ENCODE data around the gene ADCY1.
A peak's percentile ranks its signal among the peaks of the same experiment; 100 is the strongest.
"Not testable (repeated sequence)": the region's sequence is repeated elsewhere in the genome, so short reads cannot be mapped to it uniquely, and the experiment has no call there.

Gene ADCY1

DNA sequence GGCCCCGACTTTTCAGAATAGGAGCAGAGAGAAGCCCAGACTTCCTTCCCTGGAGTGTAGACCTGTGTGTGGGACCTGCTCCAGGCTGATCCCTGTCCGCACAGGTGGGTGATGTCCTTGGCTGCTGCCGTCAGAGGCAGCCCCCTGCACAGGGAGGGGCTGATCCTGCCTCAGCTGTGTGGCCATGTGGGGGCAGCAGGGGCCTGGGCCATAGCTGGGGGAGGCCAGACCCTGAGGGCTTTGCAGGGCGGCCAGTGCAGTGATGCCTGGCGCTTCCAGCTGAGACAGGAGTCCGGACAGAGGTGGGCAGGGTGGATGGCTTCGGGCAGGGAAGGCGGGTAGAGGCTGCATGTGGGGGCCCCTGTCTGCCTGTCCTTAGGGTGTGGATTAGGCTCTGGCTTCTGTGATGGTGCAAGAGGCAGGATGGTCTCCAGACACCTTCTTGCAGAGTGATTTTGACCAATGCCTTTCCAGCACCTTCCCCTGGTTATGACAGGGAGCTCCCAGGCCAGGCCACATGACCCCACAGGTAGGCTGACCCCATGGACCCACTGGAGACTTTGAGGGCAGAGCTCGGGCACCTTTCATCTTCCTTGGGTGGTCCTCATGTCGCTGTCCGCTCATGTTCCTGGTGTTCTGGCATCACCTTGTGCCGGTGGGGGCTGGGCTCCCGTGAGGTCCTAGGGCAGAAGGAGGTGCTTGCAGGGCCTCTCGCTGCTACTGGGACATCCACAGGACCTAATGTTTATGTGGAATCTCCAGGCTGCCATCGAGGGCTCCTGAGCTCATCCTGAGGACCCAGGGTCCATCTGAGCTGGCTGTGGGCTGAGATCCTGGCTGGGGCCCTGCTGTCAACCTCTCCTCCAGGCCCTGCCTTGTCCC is 141.5 kb downstream of the ADCY1 start:
- no peak overlapping the region for H3K4me3 Mint-ChIP-seq
- H3K4me1 Mint-ChIP-seq, result no peaks in the 10 kb centered on the region
- no peak for ATAC-seq
- DNase-seq (ENCODE audit: low spot score in 2 of 2), result no peak
- no peaks in the 10 kb centered on the region for H3K9me3 Mint-ChIP-seq
- H3K27ac Mint-ChIP-seq, result no peak overlapping the region
- H3K36me3 Mint-ChIP-seq, result no peaks in the 10 kb centered on the region

DNA sequence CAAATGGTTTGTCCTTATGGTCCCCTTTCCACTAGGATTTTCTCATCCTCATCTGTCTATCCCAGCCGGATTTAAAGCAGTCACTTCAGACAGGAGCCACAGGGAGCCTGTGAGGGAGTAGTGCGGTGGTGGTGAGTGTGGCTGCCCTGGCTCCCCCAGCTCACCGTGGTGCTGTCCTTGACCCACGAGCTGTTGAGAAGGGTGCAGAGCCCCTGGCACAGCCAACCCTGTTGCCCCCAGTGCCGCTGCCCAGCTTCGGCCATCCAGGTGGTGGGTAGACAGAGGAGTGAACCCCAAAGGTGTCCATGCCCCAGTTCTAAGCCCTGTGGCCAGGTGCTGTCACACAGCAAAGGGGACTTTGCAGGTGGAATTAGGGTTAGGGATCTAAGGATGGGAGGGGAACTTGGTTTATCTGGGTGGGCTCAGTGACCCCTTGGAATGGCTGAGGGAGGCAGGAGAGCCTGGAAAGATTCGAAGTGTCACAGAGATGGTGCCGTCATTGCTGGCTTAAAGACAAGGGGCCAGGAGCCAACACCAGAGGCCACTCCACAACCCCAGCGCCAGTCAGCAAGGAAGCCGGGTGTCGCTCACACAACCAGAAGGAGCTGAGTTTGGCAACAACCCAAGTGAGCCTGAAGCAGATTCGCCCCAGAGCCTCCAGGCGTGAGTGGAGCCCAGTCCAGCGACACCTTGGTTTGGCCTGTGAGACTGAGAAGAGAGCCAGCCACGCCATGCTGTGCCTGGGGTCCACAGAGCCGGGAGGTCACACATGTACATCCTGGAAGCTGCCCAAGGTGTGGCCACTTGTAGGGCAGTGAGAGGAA is 142.4 kb downstream of the ADCY1 start:
- Mint-ChIP-seq H3K4me1 (no peaks in the 10 kb centered on the region), H3K27ac (no peak overlapping the region), H3K4me3 (no peak overlapping the region), H3K9me3 (no peaks in the 10 kb centered on the region), H3K36me3 (no peaks in the 10 kb centered on the region)
- no peak for DNase-seq (ENCODE audit: low spot score in 2 of 2)
- no peak for ATAC-seq

DNA sequence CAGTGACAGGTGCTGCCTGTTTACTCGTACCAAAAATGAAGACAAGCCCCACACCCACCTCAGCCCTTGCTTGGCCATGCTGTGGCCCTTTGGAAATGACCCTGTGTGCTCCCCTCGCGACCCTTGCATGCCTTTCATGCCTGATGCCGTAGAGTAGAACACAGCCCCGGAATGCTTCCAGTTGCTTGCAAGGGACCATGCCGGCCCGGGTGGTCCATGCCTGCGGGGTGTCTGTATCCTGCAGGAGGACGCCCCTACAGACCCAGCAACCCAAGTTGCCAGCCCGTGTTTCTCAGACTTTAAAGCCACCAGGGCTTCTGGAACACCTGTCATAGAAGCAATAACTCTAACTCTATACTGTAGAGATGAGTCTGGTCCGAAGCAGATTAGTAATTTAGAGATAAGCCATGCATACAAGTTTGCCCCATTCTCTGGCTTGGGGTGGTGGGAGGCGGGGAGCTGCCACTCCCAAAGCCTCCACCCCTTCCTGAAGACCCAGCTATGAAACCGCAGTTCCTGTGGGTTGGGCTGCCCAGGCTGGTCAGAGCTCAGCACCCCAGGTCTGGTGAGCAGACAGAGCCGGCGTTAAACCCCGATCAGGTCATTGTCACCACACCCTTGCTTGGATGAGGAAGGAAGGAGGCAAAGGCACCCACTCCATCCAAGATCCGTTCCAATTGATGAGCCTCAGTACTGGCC is 143.5 kb downstream of the ADCY1 start:
- peaks cover 4% of the 10 kb centered on the region for H3K36me3 Mint-ChIP-seq
- ATAC-seq, result no peak
- no peak for DNase-seq (ENCODE audit: low spot score in 2 of 2)
- no peak overlapping the region for H3K4me3 Mint-ChIP-seq
- H3K4me1 Mint-ChIP-seq, result no peaks in the 10 kb centered on the region
- H3K27ac Mint-ChIP-seq, result no peak overlapping the region
- H3K9me3 Mint-ChIP-seq, result no peaks in the 10 kb centered on the region

DNA sequence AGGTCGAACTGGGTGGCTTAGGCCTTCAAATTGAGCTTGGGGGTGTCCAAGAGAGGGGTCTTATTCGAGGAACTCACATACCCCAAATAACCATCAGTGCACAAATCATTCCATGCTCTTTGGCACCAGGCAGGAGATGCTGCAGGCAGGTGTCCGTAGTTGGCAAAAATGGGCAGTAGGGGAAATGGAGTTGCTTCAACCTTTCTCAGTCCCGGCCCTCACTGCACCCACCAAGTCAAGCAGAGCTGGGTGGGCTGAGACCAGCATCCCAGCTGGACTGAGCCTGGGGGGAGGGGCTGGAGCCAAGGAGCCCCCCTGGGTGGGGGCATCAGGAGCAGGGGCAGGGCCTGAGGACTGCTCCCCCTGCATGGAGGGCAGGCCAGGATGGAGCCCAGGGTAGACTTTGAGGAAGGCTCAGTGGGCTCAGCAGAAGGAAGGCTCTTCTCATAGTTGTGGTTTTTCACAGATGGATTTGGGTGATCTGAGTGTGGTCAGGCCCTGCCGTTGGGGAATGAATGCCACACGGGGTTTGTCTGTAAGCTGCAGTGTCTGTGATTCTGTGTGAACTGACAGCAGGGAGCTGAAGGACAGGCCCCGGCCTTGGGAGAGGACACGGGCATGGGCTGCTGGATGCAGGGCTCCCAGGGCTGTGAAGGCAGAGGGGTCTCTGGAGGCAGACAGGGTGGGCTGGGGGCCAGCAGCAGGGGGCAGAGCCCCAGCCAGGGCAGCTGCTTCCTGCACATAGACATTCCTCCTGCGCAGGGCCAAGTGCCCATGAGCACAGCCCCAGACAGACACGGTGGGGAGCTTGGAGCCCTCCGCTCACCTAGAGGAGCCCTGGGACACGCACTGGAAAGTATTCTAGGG is 144.5 kb downstream of the ADCY1 start:
- DNase-seq (ENCODE audit: low spot score in 2 of 2) (no peak), ATAC-seq (no peak)
- no peak overlapping the region for H3K27ac Mint-ChIP-seq
- H3K4me3 Mint-ChIP-seq, result no peak overlapping the region
- H3K9me3 Mint-ChIP-seq, result no peaks in the 10 kb centered on the region
- peaks cover 13% of the 10 kb centered on the region for H3K36me3 Mint-ChIP-seq
- no peaks in the 10 kb centered on the region for H3K4me1 Mint-ChIP-seq

DNA sequence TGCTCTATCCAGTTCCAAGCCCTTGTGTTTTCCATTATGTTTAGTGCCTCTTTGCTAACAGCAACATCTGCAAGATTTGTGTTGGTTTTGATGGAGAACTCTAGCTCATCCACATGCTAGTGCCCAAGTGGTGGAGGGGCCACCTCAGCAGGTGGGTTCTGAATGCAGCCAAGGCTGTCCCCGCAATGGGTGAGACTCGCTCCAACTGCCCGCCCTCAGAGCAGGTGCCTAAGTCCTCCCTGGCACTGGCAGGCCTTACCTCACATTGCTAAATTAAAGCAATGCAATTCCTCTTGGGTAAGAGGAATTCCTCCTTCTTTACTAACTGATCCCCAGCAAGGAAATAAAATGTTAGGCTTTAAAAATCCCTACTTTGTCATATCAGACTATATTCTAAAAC is 146.8 kb downstream of the ADCY1 start:
- H3K4me3 Mint-ChIP-seq, result no peak overlapping the region
- H3K27ac Mint-ChIP-seq, result no peak overlapping the region
- H3K9me3 Mint-ChIP-seq, result no peaks in the 10 kb centered on the region
- H3K4me1 Mint-ChIP-seq, result no peaks in the 10 kb centered on the region
- no peak for ATAC-seq
- no peak for DNase-seq (ENCODE audit: low spot score in 2 of 2)
- peaks cover 35% of the 10 kb centered on the region for H3K36me3 Mint-ChIP-seq

DNA sequence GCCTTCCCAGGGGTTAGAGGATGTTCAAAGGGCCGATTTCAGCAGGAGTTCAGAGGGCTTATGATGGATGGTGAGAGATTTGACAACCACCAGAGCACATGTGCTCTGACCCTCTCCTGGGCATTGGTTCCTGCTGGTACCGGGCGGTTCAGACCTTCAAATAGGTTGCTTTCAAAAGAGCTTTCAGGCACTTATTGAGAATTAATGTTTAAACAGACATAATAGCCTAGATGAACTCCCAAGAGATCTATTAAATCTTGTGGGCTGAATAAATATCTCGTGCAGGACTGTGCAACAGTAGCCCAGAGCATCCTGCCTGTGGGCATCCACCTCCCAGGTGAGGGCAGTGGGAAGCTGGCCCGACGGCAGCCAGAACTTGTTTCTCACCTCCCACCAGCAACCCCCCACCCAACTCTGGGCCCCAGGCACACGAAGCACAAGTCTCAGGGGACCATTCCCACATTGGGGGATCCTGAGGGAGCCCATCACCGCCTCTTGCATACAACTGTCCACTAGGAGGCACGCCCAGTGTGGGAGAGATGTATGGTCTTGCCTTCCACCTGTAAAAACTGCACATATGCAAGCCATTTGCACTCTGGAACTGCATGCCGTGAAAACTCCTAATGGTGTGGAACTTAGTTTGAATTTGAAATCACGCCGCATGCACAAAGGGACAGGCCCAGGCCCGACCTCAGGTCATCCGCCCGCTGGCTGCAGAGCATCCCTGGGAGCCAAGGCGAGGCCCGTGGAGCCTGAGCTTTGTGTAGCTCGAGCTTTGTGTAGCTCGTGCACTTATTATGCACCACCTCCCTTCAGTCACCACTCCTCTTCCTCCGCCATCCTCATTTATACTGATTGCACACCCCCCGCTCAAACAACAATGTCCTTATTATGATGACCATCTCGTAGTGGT is 147.8 kb downstream of the ADCY1 start:
- no peak for DNase-seq (ENCODE audit: low spot score in 2 of 2)
- H3K4me3 Mint-ChIP-seq, result no peak overlapping the region
- no peaks in the 10 kb centered on the region for H3K4me1 Mint-ChIP-seq
- H3K36me3 Mint-ChIP-seq, result peaks cover 45% of the 10 kb centered on the region
- no peak overlapping the region for H3K27ac Mint-ChIP-seq
- H3K9me3 Mint-ChIP-seq, result no peaks in the 10 kb centered on the region
- no peak for ATAC-seq

DNA sequence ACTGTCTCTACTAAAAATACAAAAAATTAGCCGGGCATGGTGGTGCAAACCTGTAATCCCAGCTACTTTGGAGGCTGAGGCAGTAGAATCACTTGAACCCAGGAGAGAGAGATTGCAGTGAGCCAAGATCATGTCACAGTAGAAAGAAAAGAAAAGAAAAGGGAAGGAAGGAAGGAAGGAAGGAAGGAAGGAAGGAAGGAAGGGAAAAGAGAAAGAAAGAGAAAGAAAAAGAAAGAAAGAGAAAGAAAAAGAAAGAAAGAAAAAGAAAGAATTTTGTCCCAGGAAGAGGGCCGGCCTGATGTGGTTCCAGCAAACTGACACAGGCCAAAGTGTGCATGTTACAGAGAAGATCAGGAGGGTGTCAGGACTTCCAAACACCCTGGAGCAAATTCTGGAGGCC is 151.1 kb downstream of the ADCY1 start:
- H3K4me3 Mint-ChIP-seq; ATAC-seq; H3K9me3 Mint-ChIP-seq; DNase-seq (ENCODE audit: low spot score in 2 of 2); H3K4me1 Mint-ChIP-seq: not testable (repeated sequence)
- H3K36me3 Mint-ChIP-seq, result peaks cover 74% of the 10 kb centered on the region
- peak overlapping the region; percentile 51 for H3K27ac Mint-ChIP-seq

DNA sequence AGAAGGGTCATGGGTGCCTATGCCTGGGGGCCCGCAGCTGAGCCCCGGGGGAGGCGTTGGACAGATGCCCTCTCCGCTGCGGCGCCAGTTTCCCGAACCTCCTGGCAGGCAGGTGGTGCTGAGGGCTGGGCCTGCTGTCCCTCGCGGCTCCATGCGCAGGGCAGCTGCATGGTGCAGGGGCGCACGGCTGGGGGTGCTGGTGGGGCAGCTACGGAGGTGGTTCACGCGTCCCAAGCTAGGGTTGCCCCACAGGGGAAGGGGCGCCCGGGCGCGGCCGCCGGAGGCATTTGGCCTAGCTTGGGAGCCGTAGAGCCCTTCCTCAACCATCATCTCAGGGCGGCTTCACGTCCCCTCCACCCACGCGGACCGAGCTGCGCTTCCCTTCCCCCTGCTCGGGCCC is 152.7 kb downstream of the ADCY1 start:
- Mint-ChIP-seq H3K4me1 (no peaks in the 10 kb centered on the region), H3K9me3 (no peaks in the 10 kb centered on the region), H3K36me3 (peaks cover 79% of the 10 kb centered on the region), H3K4me3 (no peak overlapping the region), H3K27ac (no peak overlapping the region)
- no peak for DNase-seq (ENCODE audit: low spot score in 2 of 2)
- ATAC-seq, result no peak

DNA sequence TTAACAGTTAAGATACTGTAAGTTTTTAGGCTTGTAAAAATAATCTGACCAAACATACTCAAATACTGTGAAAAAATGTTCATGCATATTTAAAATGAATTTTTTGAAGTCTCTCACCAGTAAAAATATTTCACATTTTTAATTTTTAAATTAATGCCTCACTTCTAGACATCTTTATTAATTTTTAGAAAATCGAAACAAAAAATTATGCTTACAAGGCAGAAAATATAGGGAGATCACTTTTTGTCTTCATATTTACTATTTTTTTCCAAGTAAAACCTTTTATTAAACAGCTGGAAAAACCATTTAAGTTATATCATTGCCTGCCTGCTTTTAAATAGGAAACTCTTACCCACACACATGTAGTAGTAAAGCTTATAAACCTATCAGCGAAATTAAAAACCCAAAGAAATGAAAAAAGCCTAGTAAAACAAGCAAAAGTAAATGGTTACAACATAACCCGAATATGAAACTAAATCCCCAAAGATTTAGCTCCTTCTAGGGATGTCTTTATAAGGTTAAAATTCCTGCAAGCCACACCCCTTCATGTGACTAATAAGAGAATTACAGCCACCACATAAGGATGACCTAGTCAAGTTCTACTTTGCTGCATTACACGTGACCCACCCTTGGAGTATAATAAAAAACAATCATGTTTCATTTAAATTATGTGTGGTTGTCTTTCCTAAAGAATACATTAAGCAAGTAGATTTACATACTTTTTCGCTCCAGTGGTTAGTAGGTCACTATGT is 157.7 kb downstream of the ADCY1 start:
- not testable (repeated sequence) for DNase-seq (ENCODE audit: low spot score in 2 of 2); H3K9me3 Mint-ChIP-seq; H3K4me1 Mint-ChIP-seq; ATAC-seq; H3K4me3 Mint-ChIP-seq; H3K27ac Mint-ChIP-seq
- peaks cover 45% of the 10 kb centered on the region for H3K36me3 Mint-ChIP-seq

DNA sequence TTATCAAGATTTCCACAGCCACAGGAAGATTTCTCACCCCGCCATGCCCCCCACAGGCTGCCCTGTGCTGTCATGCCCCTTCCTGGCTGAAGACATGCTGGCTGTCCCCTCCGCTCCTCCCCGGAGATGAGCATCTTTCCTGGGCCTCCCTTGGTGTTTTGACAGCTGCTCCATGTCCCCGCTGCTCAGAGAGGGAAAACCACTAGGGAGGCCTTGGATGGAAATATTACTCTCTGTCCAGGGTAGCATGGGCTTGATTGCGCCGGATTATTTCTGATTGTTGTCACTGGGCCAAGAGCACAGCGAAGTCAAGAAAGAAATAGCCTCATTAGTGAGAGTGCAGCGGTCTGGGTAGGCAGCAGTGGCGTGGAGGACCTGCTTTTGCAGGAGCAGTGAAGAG is 164.8 kb downstream of the ADCY1 start:
- H3K4me1 Mint-ChIP-seq; DNase-seq (ENCODE audit: low spot score in 2 of 2); H3K27ac Mint-ChIP-seq; H3K9me3 Mint-ChIP-seq; ATAC-seq; H3K4me3 Mint-ChIP-seq: not testable (repeated sequence)
- peaks cover 50% of the 10 kb centered on the region for H3K36me3 Mint-ChIP-seq

DNA sequence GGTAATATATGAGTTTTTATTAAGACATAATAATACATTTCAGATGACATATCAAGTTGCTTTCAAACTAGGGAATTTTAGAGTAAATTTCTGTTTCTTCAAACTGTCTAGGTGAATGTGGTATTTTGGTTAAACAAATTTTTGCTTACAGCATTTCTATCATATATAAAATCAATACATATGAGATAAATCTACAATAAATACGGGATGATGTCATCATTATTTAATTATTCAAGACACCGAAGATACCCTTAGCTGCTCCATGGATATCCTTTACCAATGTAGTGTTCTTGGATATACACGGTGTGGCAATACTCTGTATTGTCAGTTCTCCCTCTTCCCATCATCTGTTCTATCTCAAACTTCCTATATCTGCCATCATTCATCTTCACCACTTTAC is 166.4 kb downstream of the ADCY1 start:
- not testable (repeated sequence) for H3K4me1 Mint-ChIP-seq; DNase-seq (ENCODE audit: low spot score in 2 of 2); ATAC-seq; H3K27ac Mint-ChIP-seq; H3K9me3 Mint-ChIP-seq; H3K4me3 Mint-ChIP-seq
- H3K36me3 Mint-ChIP-seq, result peaks cover 62% of the 10 kb centered on the region

DNA sequence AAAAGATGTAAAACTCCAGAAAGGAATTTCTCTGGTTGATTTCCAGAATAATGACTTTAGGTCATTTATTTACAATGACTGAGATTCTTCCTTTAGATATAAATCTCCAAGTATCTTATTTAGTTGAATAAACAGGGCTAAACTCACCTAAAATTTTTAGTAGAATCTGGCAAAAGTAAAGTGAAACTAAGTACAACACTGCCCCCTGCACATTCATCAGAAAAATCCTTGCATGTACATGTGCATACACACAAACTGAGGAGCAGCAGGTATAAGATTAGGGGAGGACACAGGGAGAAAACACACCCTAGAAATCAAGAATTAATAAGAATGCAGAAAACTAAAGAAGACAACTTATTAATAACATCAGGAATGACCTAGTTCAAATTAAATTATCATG is 174.8 kb downstream of the ADCY1 start:
- peaks cover 67% of the 10 kb centered on the region for H3K36me3 Mint-ChIP-seq
- not testable (repeated sequence) for H3K4me1 Mint-ChIP-seq; ATAC-seq; H3K27ac Mint-ChIP-seq; DNase-seq (ENCODE audit: low spot score in 2 of 2); H3K9me3 Mint-ChIP-seq; H3K4me3 Mint-ChIP-seq

DNA sequence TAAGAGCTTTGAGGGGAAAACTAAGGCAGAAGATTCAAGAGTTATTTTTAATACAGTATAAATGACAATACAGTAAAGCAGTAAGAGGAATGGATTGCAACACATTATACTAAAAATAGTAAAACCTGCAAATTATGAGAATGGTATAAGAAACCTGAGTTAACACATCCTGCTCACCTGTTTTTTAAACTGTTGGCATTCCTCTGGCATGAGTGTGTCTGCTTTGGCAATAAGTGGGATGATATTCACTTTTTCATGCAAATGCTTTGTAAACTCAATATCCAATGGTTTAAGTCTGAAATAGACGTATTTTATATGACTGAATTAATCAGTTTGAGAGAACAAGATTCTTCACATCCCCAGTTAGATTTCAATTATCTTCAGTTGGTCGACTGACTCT is 177.2 kb downstream of the ADCY1 start:
- H3K4me1 Mint-ChIP-seq; DNase-seq (ENCODE audit: low spot score in 2 of 2): not testable (repeated sequence)
- peaks cover 60% of the 10 kb centered on the region for H3K36me3 Mint-ChIP-seq

More for the DNA sequence above, 177.2 kb downstream of the ADCY1 start:
- H3K27ac Mint-ChIP-seq, ATAC-seq, H3K9me3 Mint-ChIP-seq, H3K4me3 Mint-ChIP-seq: not testable (repeated sequence)
